SK-N-SH (cell line): ENCODE results near the gene ARTN. TPM values are rescaled to one million over a fixed set of nuclear protein-coding genes. Genes with fewer than 3 reads are reported as not detected.
A peak's percentile ranks its signal among the peaks of the same experiment; 100 is the strongest.

Experiments
- CTCF ChIA-PET: fragments of 300-600, 350-600 bp; formaldehyde crosslinking; extraction: SDS; loops from one replicate; lab custom pipeline; 2021; lab: Yijun Ruan, JAX
- POLR2A ChIA-PET: fragments of 350-600 bp; sonication (Branson Sonifier 250); formaldehyde crosslinking; extraction: SDS; loops from one replicate; lab custom pipeline; 2020; ENCODE audit warnings: antibody characterized with exemption, inconsistent platforms; lab: Yijun Ruan, JAX
- DNase-seq: peaks from one replicate; pipeline ENCODE4 v3.0.0; 2012
- H2AFZ ChIP-seq: fragments of 200-600 bp; sonication (generic); 2 replicates; pipeline ENCODE4 v1.8.1; 2016; ENCODE audit warnings: antibody characterized with exemption, mild to moderate bottlenecking, low read depth
- H3F3A ChIP-seq: fragments of 200-600 bp; sonication (generic); replicated peaks from 2 replicates; pipeline ENCODE3; 2016; ENCODE audit warnings: antibody characterized with exemption, mild to moderate bottlenecking; ENCODE audit not compliant: insufficient read depth
- H3K27ac ChIP-seq, 2 experiments: fragments of 200-500 bp in 1 of 2; fragments of 200-600 bp in 1 of 2; sonication (Bioruptor generic) in 1 of 2; sonication (generic), shearing (Covaris generic) in 1 of 2; 2 replicates each; pipeline versions ENCODE4 v1.5.1 to v1.6.1; 2014 to 2016; ENCODE audit warnings: low read depth in 2 of 2, inconsistent platforms in 1 of 2, low read length in 1 of 2, mild to moderate bottlenecking in 1 of 2, mixed read lengths in 1 of 2
- H3K27me3 ChIP-seq: fragments of 200-600 bp; sonication (generic), shearing (Covaris generic); 2 replicates; pipeline ENCODE4 v1.6.1; 2016; ENCODE audit warnings: mixed run types; ENCODE audit not compliant: insufficient read depth
- H3K36me3 ChIP-seq, 2 experiments: fragments of 200-500 bp in 1 of 2; fragments of 200-600 bp in 1 of 2; sonication (Bioruptor generic) in 1 of 2; sonication (generic) in 1 of 2; replicated peaks in 1 of 2; 2 replicates each; pipeline versions ENCODE3 to v1.5.1; 2014 to 2016; ENCODE audit warnings: low read length in 1 of 2, mild to moderate bottlenecking in 1 of 2; ENCODE audit not compliant: insufficient read depth in 2 of 2, control insufficient read depth in 1 of 2
- H3K4me1 ChIP-seq, 2 experiments: fragments of 200-500 bp in 1 of 2; fragments of 200-600 bp in 1 of 2; sonication (Bioruptor generic) in 1 of 2; sonication (generic), shearing (Covaris generic) in 1 of 2; 2 replicates each; pipeline versions ENCODE4 v1.5.1 to v1.6.1; 2014 to 2016; ENCODE audit warnings: low read depth in 1 of 2, low read length in 1 of 2, mixed run types in 1 of 2; ENCODE audit not compliant: insufficient read depth in 2 of 2, control insufficient read depth in 1 of 2
- H3K4me2 ChIP-seq: fragments of 200-600 bp; sonication (generic), shearing (Covaris generic); 2 replicates; pipeline ENCODE4 v1.6.1; 2017; ENCODE audit warnings: mixed run types
- H3K4me3 ChIP-seq, 2 experiments: fragments of 200-500 bp in 1 of 2; fragments of 200-600 bp in 1 of 2; sonication (Bioruptor generic) in 1 of 2; sonication (generic), shearing (Covaris generic) in 1 of 2; 2 replicates each; pipeline versions ENCODE4 v1.5.1 to v1.8.1; 2014 to 2016; ENCODE audit warnings: low read depth in 2 of 2, inconsistent platforms in 1 of 2, low read length in 1 of 2, mild to moderate bottlenecking in 1 of 2, mixed read lengths in 1 of 2, moderate library complexity in 1 of 2
- H3K79me2 ChIP-seq: fragments of 200-600 bp; sonication (generic); 2 replicates; pipeline ENCODE4 v1.8.1; 2017; ENCODE audit warnings: mild to moderate bottlenecking; ENCODE audit not compliant: insufficient read depth
- H3K9ac ChIP-seq: fragments of 200-600 bp; sonication (generic); 2 replicates; pipeline ENCODE4 v1.6.1; 2017; ENCODE audit warnings: mixed run types
- H3K9me2 ChIP-seq: fragments of 200-600 bp; sonication (generic); 2 replicates; pipeline ENCODE4 v1.6.1; 2017; ENCODE audit warnings: mixed run types
- H3K9me3 ChIP-seq: fragments of 200-600 bp; sonication (generic); 2 replicates; pipeline ENCODE4 v1.6.1; 2017; ENCODE audit warnings: mixed run types, mild to moderate bottlenecking, moderate library complexity
- H4K20me1 ChIP-seq: fragments of 200-600 bp; sonication (generic); 2 replicates; pipeline ENCODE4 v1.6.1; 2017; ENCODE audit warnings: mild to moderate bottlenecking, mixed run types; ENCODE audit not compliant: insufficient read depth
- CTCF ChIP-seq: fragments of 200-600 bp; sonication (generic); IDR thresholded peaks from 2 replicates; pipeline ENCODE4 v1.6.1; 2017; ENCODE audit warnings: antibody characterized with exemption, mild to moderate bottlenecking, moderate library complexity
- FOSL2 ChIP-seq: IDR thresholded peaks from 2 replicates; pipeline ENCODE4 v1.4.0; 2012; ENCODE audit warnings: low read depth, mild to moderate bottlenecking, moderate library complexity, borderline replicate concordance
- FOXM1 ChIP-seq: IDR thresholded peaks from 2 replicates; pipeline ENCODE4 v1.4.0; 2012; ENCODE audit warnings: low read depth, mild to moderate bottlenecking
- GABPA ChIP-seq: IDR thresholded peaks from 2 replicates; pipeline ENCODE4 v1.4.0; 2012; ENCODE audit warnings: low read depth, mild to moderate bottlenecking
- IRF3 ChIP-seq: fragments of 150-350 bp; IDR thresholded peaks from 2 replicates; pipeline ENCODE4 v1.6.1; 2016; ENCODE audit warnings: mild to moderate bottlenecking, low read depth, low read length
- MXI1 ChIP-seq: IDR thresholded peaks from 2 replicates; pipeline ENCODE4 v1.6.1; 2012; ENCODE audit warnings: mild to moderate bottlenecking, low read depth, low read length, improper control_type of control experiment
- SMC3 ChIP-seq: IDR thresholded peaks from 2 replicates; pipeline ENCODE4 v1.6.1; 2012; ENCODE audit warnings: low read depth, low read length, improper control_type of control experiment
- TAF1 ChIP-seq: IDR thresholded peaks from 2 replicates; pipeline ENCODE4 v1.6.1; 2012; ENCODE audit warnings: low read depth, mild to moderate bottlenecking, low read length, moderate library complexity, borderline replicate concordance
- WGBS: methylation state at CpG from one replicate; pipeline ENCODE4 v1.1.6; 2017; ENCODE audit warnings: low lambda C conversion rate; 5-methylcytosine and 5-hydroxymethylcytosine counted together
- polyA plus RNA-seq, 3 experiments: library from polyadenylated mRNA; depleted of rRNA; stranded (reverse); fragments of >200 nt; gene quantifications; 2 replicates each; pipeline ENCODE4 v1.2.3, GENCODE V29; 2012

ARTN gene
- polyA plus RNA-seq, 1 of the 3 experiments (the other 2 are of a cell fraction), result 0.69 TPM

- H3K4me1 ChIP-seq, result peaks cover 12 to 25% of the 10 kb centered on the region in 2 experiments
- no peak overlapping the region for H3K27ac ChIP-seq
- H4K20me1 ChIP-seq, result peaks cover 6% of the 10 kb centered on the region; the same call in 1 of the 2 replicates
- no peaks in the 10 kb centered on the region for H3K27me3 ChIP-seq
- H3K9me2 ChIP-seq, result no peaks in the 10 kb centered on the region
- 90% methylated on average over 4 of the region's 4 CpGs for WGBS
- POLR2A ChIA-PET, result no interaction called here
- no peaks in the 10 kb centered on the region for H3F3A ChIP-seq
- H3K4me2 ChIP-seq, result no peak overlapping the region
- no peak overlapping the region for H3K4me3 ChIP-seq
- H3K9ac ChIP-seq, result no peak overlapping the region
- peaks cover 13% of the 10 kb centered on the region; the same call in 1 of the 2 replicates for H3K79me2 ChIP-seq
- no peaks in the 10 kb centered on the region for H3K9me3 ChIP-seq
- CTCF ChIA-PET, result interaction anchor here (1.0 to 9.4 kb wide), 4 partner anchors 17 to 188 kb away, joined by 3 to 105 read pairs (median 8); partner anchors contain the start of gene ARTN
- peaks cover 0 to 19% of the 10 kb centered on the region in 2 experiments for H3K36me3 ChIP-seq
- TF ChIP-seq IRF3 (no peak), FOXM1 (no peak), CTCF (no peak), FOSL2 (peak; percentile 21; the same call in 1 of the 2 replicates)
- no peak for DNase-seq
- no peak overlapping the region for H2AFZ ChIP-seq
Observed at GRCh38 chr1:43951021-43951985, 17.7 kb downstream of the ARTN start.

DNA sequence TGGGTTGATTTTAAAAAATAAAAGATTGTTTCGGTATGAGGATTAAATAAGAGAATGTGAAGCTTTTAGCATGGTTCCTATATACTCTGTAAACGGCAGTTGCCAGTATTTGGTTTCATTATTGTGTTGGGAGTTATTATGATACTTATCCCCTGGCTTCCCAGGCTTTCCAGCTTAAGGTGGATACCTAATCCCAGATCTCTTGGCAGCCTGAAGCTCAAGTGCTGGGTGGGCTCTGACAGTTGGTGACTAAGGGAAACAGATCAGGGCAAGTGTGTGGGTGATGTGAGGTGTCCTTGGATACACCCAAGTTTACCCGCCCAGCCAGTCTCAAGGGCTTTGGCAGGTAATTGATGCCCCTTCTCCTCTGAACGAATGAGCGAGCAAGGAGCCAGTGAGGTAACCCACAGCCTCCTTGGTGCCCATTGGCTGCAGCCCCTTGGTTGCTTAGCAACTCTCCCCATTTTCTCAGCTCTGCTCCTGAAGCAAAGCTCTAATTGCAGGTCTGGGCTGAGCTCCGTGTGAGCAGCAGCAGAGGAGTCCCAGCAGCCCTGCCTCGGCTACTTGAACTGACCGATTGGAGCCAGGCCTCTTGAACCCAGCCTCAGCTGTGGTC, 19.2 kb downstream of the ARTN start:
- H3F3A ChIP-seq, result no peaks in the 10 kb centered on the region
- no peak overlapping the region for H2AFZ ChIP-seq
- POLR2A ChIA-PET, result no interaction called here
- 90% methylated on average over 6 of the region's 8 CpGs for WGBS
- H3K9me2 ChIP-seq, result no peaks in the 10 kb centered on the region
- DNase-seq, result no peak
- no peak overlapping the region for H3K27ac ChIP-seq
- H3K36me3 ChIP-seq, result peaks cover 0 to 33% of the 10 kb centered on the region in 2 experiments
- peaks cover 6% of the 10 kb centered on the region; the same call in 1 of the 2 replicates for H4K20me1 ChIP-seq
- CTCF ChIA-PET, result interaction anchor here (0.7 to 1.3 kb wide), 4 partner anchors 18 to 423 kb away, joined by 3 read pairs; no protein-coding TSS in a partner anchor
- no peak overlapping the region for H3K9ac ChIP-seq
- peaks cover 4% of the 10 kb centered on the region; the same call in 1 of the 2 replicates for H3K79me2 ChIP-seq
- no peak overlapping the region for H3K4me2 ChIP-seq
- no peak overlapping the region for H3K4me3 ChIP-seq
- no peaks in the 10 kb centered on the region for H3K27me3 ChIP-seq
- H3K9me3 ChIP-seq, result no peaks in the 10 kb centered on the region
- TF ChIP-seq SMC3, result no peak
- no peak for TF ChIP-seq TAF1
- TF ChIP-seq GABPA, result no peak
- TF ChIP-seq CTCF, result no peak
- no peak for TF ChIP-seq MXI1
- peaks cover 10 to 19% of the 10 kb centered on the region in 2 experiments for H3K4me1 ChIP-seq
